HepG2 (cell line): ENCODE data around the gene VGF. TPM values are rescaled to one million over a fixed set of nuclear protein-coding genes. Genes with fewer than 3 reads are reported as not detected.
A peak's percentile ranks its signal among the peaks of the same experiment; 100 is the strongest.

Experiments
- E2F1 ChIP-seq: sonication (generic); formaldehyde crosslinking; IDR thresholded peaks from 2 replicates; pipeline ENCODE4 v1.5.0; 2020; ENCODE audit warnings: missing genetic modification reagents
- ESRRA ChIP-seq: sonication (generic); formaldehyde crosslinking; IDR thresholded peaks from 2 replicates; pipeline ENCODE4 v1.5.1; 2020; ENCODE audit warnings: mild to moderate bottlenecking, low read depth, missing genetic modification reagents
- HDAC1 ChIP-seq: sonication (generic); formaldehyde crosslinking; IDR thresholded peaks from 2 replicates; pipeline ENCODE4 v1.5.1; 2020; ENCODE audit warnings: mild to moderate bottlenecking, missing genetic modification reagents
- KDM4B ChIP-seq: sonication (generic); formaldehyde crosslinking; IDR thresholded peaks from 2 replicates; pipeline ENCODE4 v1.4.0; 2020; ENCODE audit warnings: missing genetic modification reagents
- PHF5A ChIP-seq: IDR thresholded peaks from one replicate; pipeline ENCODE4 v1.6.1; 2018; ENCODE audit warnings: low read depth, missing genetic modification reagents; ENCODE audit not compliant: unreplicated experiment
- PHF8 ChIP-seq: sonication (generic); formaldehyde crosslinking; IDR thresholded peaks from 2 replicates; pipeline ENCODE4 v1.5.0; 2020; ENCODE audit warnings: missing genetic modification reagents
- POLR2A ChIP-seq, 2 experiments: IDR thresholded peaks; 2 replicates each; pipeline ENCODE4 v1.6.1; 2011; ENCODE audit warnings: low read depth in 2 of 2, low read length in 2 of 2, mild to moderate bottlenecking in 1 of 2, moderate library complexity in 1 of 2; ENCODE audit not compliant: insufficient read depth in 1 of 2
- PRMT3 ChIP-seq: sonication (generic); formaldehyde crosslinking; IDR thresholded peaks from 2 replicates; pipeline ENCODE4 v1.8.1; 2022; ENCODE audit warnings: low read depth, mild to moderate bottlenecking, moderate library complexity, missing genetic modification reagents, borderline replicate concordance
- RBFOX2 ChIP-seq: fragments of 200-400 bp; formaldehyde crosslinking; IDR thresholded peaks from 2 replicates; pipeline ENCODE4 v1.6.1; 2017; ENCODE audit warnings: low read depth, mild to moderate bottlenecking, low read length
- SKI ChIP-seq: fragments of 450-650 bp; IDR thresholded peaks from one replicate; pipeline ENCODE4 v1.6.1; 2018; ENCODE audit warnings: mild to moderate bottlenecking; ENCODE audit not compliant: partially characterized antibody
- SRY ChIP-seq: sonication (generic); formaldehyde crosslinking; IDR thresholded peaks from 2 replicates; pipeline ENCODE4 v1.8.0; 2022; ENCODE audit warnings: mild to moderate bottlenecking, missing genetic modification reagents
- TBX2 ChIP-seq: sonication (generic); formaldehyde crosslinking; IDR thresholded peaks from 2 replicates; pipeline ENCODE4 v1.5.0; 2020; ENCODE audit warnings: missing genetic modification reagents, mild to moderate bottlenecking, borderline replicate concordance
- ZBTB25 ChIP-seq: IDR thresholded peaks from 2 replicates; pipeline ENCODE4 v1.6.1; 2018; ENCODE audit warnings: missing genetic modification reagents
- ZNF101 ChIP-seq: sonication (generic); formaldehyde crosslinking; IDR thresholded peaks from 2 replicates; pipeline ENCODE4 v1.4.0; 2020; ENCODE audit warnings: mild to moderate bottlenecking, low read depth, missing genetic modification reagents, borderline replicate concordance
- ZNF180 ChIP-seq: sonication (generic); formaldehyde crosslinking; IDR thresholded peaks from 2 replicates; pipeline ENCODE4 v1.4.0; 2020; ENCODE audit warnings: low read depth, missing genetic modification reagents, borderline replicate concordance
- ZNF274 ChIP-seq: sonication (generic); formaldehyde crosslinking; IDR thresholded peaks from 2 replicates; pipeline ENCODE4 v1.5.1; 2020; ENCODE audit warnings: mild to moderate bottlenecking, missing genetic modification reagents
- ZNF292 ChIP-seq: sonication (generic); formaldehyde crosslinking; IDR thresholded peaks from 2 replicates; pipeline ENCODE4 v1.8.1; 2022; ENCODE audit warnings: mild to moderate bottlenecking, low read depth, missing genetic modification reagents, borderline replicate concordance
- ZNF343 ChIP-seq: sonication (generic); formaldehyde crosslinking; IDR thresholded peaks from 2 replicates; pipeline ENCODE4 v1.4.0; 2020; ENCODE audit warnings: mild to moderate bottlenecking, missing genetic modification reagents
- ZNF547 ChIP-seq: sonication (generic); formaldehyde crosslinking; IDR thresholded peaks from 2 replicates; pipeline ENCODE4 v1.5.1; 2020; ENCODE audit warnings: mild to moderate bottlenecking, missing genetic modification reagents
- ZNF607 ChIP-seq: sonication (generic); formaldehyde crosslinking; IDR thresholded peaks from 2 replicates; pipeline ENCODE4 v1.5.1; 2020; ENCODE audit warnings: missing genetic modification reagents, mild to moderate bottlenecking, borderline replicate concordance
- ZNF678 ChIP-seq: sonication (generic); formaldehyde crosslinking; IDR thresholded peaks from 2 replicates; pipeline ENCODE4 v1.4.0; 2020; ENCODE audit warnings: mild to moderate bottlenecking, missing genetic modification reagents
- ZSCAN30 ChIP-seq: sonication (generic); formaldehyde crosslinking; IDR thresholded peaks from 2 replicates; pipeline ENCODE4 v1.5.0; 2020; ENCODE audit warnings: mild to moderate bottlenecking, missing genetic modification reagents
- polyA plus RNA-seq, 8 experiments: library from polyadenylated mRNA; depleted of rRNA in 3 of 8; stranded (reverse) in 7 of 8; unstranded in 1 of 8; fragments of >200 nt; fragmentation: Illumina TruSeq in 4 of 8; extraction: Trizol in 4 of 8; gene quantifications; 2 replicates each; pipeline versions ENCODE4 v1.2.1 to v1.2.3, GENCODE V29; 2011 to 2016; ENCODE audit warnings: low read depth in 4 of 8, missing spikeins in 1 of 8, mixed read lengths in 1 of 8; ENCODE audit not compliant: insufficient read depth in 1 of 8
- total RNA-seq, 5 experiments: library from RNA; depleted of rRNA; stranded (reverse); fragments of >200 nt; fragmentation: Illumina TruSeq; extraction: Trizol; gene quantifications; 2 replicates each; pipeline ENCODE4 v1.2.3, GENCODE V29; 2016; ENCODE audit warnings: low read depth in 1 of 5
- TF ChIP-seq, protein P1 (sequence below): sonication (generic); formaldehyde crosslinking; IDR thresholded peaks from 2 replicates; pipeline ENCODE4 v1.9.0; 2021; ENCODE audit warnings: missing genetic modification reagents, borderline replicate concordance
- TF ChIP-seq, protein P2 (sequence below): sonication (generic); formaldehyde crosslinking; IDR thresholded peaks from 2 replicates; pipeline ENCODE4 v1.4.0; 2020; ENCODE audit warnings: missing genetic modification reagents
- TF ChIP-seq, protein P3 (sequence below): sonication (generic); formaldehyde crosslinking; IDR thresholded peaks from 2 replicates; pipeline ENCODE4 v1.5.0; 2020; ENCODE audit warnings: missing genetic modification reagents

VGF gene
- total and polyA plus RNA-seq, 2 of the 13 experiments (the other 11 are each of a cell fraction or from before 2014, with no cell fraction given), result 0.12 to 0.46 TPM

DNA sequence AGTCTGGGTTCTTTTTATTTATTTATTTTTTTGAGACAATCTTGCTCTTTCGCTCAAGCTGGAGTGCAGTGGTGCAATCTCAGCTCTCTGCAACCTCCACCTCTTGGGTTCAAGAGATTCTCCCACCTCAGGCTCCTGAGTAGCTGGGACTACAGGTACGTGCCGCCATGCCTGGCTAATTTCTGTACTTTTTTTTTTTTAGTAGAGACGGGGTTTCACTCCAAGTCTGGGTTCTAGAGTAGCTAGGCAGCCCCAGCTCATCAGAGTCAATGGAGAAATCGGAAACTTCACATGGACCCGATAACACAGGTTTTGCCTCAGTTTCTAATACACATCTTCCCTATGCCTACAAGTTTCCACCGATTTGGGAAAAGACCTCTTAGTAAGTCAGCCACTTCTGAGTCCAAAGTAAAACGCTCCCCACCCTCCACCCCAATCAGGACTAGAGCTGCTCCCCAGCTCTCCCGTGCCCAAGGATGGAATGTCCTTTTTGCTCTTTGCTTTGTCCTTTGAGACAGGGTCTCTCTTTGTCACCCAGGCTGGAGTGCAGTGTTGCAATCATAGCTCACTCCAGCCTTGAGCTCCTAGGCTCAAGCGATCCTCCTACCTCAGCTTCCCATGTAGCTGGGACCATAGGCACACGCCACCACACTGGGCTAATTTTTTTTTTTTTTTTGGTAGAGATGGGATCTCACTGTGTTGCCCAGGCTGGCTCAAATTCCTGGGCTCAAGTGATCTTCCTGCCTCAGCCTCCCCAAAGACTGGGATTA is 42.3 kb downstream of the VGF start (continued):
- no peak for TF ChIP-seq PHF5A (CRISPR knock-in tag)
- TF ChIP-seq ZNF678 (CRISPR knock-in tag), result no peak
- no peak for TF ChIP-seq PRMT3 (CRISPR knock-in tag)
- no peak for TF ChIP-seq ZNF274 (CRISPR knock-in tag)
- TF ChIP-seq, protein P1, sequence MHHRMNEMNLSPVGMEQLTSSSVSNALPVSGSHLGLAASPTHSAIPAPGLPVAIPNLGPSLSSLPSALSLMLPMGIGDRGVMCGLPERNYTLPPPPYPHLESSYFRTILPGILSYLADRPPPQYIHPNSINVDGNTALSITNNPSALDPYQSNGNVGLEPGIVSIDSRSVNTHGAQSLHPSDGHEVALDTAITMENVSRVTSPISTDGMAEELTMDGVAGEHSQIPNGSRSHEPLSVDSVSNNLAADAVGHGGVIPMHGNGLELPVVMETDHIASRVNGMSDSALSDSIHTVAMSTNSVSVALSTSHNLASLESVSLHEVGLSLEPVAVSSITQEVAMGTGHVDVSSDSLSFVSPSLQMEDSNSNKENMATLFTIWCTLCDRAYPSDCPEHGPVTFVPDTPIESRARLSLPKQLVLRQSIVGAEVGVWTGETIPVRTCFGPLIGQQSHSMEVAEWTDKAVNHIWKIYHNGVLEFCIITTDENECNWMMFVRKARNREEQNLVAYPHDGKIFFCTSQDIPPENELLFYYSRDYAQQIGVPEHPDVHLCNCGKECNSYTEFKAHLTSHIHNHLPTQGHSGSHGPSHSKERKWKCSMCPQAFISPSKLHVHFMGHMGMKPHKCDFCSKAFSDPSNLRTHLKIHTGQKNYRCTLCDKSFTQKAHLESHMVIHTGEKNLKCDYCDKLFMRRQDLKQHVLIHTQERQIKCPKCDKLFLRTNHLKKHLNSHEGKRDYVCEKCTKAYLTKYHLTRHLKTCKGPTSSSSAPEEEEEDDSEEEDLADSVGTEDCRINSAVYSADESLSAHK (CRISPR knock-in tag), result no peak
- no peak for TF ChIP-seq ZNF180 (CRISPR knock-in tag)
- TF ChIP-seq HDAC1 (CRISPR knock-in tag), result peak; percentile 72
- TF ChIP-seq ZNF547, result no peak
- TF ChIP-seq, protein P2, sequence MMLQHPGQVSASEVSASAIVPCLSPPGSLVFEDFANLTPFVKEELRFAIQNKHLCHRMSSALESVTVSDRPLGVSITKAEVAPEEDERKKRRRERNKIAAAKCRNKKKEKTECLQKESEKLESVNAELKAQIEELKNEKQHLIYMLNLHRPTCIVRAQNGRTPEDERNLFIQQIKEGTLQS (CRISPR knock-in tag), result peak; percentile 46; the same call in 1 of the 2 replicates
- TF ChIP-seq ZNF607 (CRISPR knock-in tag), result no peak
- peak; percentile 48; the same call in 1 of the 2 replicates for TF ChIP-seq SRY (CRISPR knock-in tag)
- TF ChIP-seq E2F1, result no peak
- TF ChIP-seq POLR2A (IDR thresholded peaks at IDR 0.05; ENCODE audit: insufficient read depth in 1 of 2, low read depth in 2 of 2, low read length in 2 of 2), result peak; percentile 61 to 80; a peak in 3 of 4 replicates
- TF ChIP-seq, protein P3, sequence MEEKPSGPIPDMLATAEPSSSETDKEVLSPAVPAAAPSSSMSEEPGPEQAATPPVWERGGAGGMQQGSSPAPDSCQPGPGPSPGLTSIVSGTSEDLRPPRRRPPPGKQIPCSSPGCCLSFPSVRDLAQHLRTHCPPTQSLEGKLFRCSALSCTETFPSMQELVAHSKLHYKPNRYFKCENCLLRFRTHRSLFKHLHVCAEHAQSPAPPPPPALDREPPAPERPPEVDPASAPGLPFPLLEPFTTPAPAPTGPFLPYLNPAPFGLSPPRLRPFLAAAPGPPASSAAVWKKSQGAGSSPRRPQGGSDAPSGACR (CRISPR knock-in tag), result peak; percentile 60; the same call in 1 of the 2 replicates
- peak; percentile 79 for TF ChIP-seq RBFOX2
- no peak for TF ChIP-seq PHF8
- peak; percentile 55 for TF ChIP-seq SKI
- TF ChIP-seq ESRRA (CRISPR knock-in tag), result peak; percentile 89; the same call in 1 of the 2 replicates
- no peak for TF ChIP-seq ZNF292
- TF ChIP-seq TBX2, result peak; percentile 59
- TF ChIP-seq ZNF101 (CRISPR knock-in tag), result no peak
- TF ChIP-seq ZNF343 (CRISPR knock-in tag), result no peak
- no peak for TF ChIP-seq ZBTB25 (CRISPR knock-in tag)
- no peak for TF ChIP-seq KDM4B (CRISPR knock-in tag)
- no peak for TF ChIP-seq ZSCAN30
